Activated T-helper 17 cell treated with anti-CD3 and anti-CD28 coated beads, Interleukin-2, amount 50 U/mL, for 72 hours (primary cell): ENCODE results near the gene SCN9A. TPM values are rescaled to one million over a fixed set of nuclear protein-coding genes. Genes with fewer than 3 reads are reported as not detected.
"Not testable (repeated sequence)": the region's sequence is repeated elsewhere in the genome, so short reads cannot be mapped to it uniquely, and the experiment has no call there.

Source experiments
- ATAC-seq: fragments of 150-1000 bp; cut with Tn5 transposase; replicated peaks from 2 replicates; pipeline ENCODE4 v1.10.0; 2021; ENCODE audit warnings: mild to moderate bottlenecking, moderate library complexity
- H3K27ac Mint-ChIP-seq: one replicate; pipeline ENCODE4 v1.8.0; 2022; ENCODE audit warnings: mixed read lengths
- H3K27me3 Mint-ChIP-seq: one replicate; pipeline ENCODE4 v1.8.0; 2022; ENCODE audit warnings: mixed read lengths
- H3K36me3 Mint-ChIP-seq: one replicate; pipeline ENCODE4 v1.8.0; 2022; ENCODE audit warnings: low read depth, mild to moderate bottlenecking, mixed read lengths
- H3K4me1 Mint-ChIP-seq: one replicate; pipeline ENCODE4 v1.8.0; 2022; ENCODE audit warnings: mixed read lengths
- H3K4me3 Mint-ChIP-seq: one replicate; pipeline ENCODE4 v1.8.0; 2022; ENCODE audit warnings: mild to moderate bottlenecking, mixed read lengths
- H3K9me3 Mint-ChIP-seq: one replicate; pipeline ENCODE4 v1.8.0; 2022; ENCODE audit warnings: mixed read lengths
- total RNA-seq, 2 donors: library from RNA; stranded (reverse); gene quantifications; one replicate each; pipeline ENCODE4 v1.2.3, GENCODE V29; 2022

Gene SCN9A
- total RNA-seq, 2 donors from 2014 or later: not detected

DNA sequence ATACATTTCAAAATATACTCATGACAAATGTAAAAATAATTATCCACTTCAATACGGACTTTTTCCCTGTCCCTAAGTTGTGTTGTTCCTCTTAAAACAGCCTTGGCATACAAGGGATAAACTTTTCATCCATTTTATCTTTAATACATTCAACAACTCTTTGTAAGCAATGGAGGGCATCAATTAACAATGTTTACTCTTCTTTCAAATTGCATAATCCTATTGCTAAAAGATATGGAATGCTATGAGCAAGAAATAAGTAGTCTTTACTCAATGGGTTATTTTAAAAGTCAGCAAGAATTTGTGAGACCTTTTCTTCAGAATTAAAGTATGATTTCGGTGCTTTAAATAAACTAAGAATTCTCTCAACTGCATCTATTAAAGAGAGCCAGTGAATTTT is 41.9 kb downstream of the SCN9A start:
- Mint-ChIP-seq H3K27me3 (no peaks in the 10 kb centered on the region), H3K36me3 (no peaks in the 10 kb centered on the region), H3K27ac (no peak overlapping the region), H3K4me3 (no peak overlapping the region), H3K9me3 (no peaks in the 10 kb centered on the region), H3K4me1 (no peaks in the 10 kb centered on the region)
- no peak for ATAC-seq

DNA sequence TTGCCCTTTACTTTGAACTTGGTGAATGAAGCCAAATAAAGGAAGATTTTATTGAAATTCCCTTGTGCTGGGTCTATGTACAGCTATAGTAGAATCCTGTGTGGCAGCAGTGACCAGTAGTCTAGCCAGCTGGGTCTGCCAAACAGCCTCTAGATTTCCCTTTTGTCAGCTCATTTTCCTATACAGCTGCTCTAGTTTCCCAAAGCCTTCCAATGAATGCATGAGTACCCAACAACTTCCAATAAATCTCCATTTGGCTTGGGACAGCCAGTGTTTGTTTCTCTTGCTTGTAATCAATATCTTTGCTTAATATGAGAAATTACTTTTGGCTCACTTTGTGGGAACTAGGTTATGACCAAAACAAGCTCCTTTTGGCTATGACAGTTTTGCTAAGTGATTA is 43.6 kb downstream of the SCN9A start:
- ATAC-seq: no peak
- Mint-ChIP-seq H3K4me3 (no peak overlapping the region), H3K27ac (no peak overlapping the region), H3K9me3 (no peaks in the 10 kb centered on the region), H3K36me3 (no peaks in the 10 kb centered on the region), H3K4me1 (no peaks in the 10 kb centered on the region), H3K27me3 (no peaks in the 10 kb centered on the region)

DNA sequence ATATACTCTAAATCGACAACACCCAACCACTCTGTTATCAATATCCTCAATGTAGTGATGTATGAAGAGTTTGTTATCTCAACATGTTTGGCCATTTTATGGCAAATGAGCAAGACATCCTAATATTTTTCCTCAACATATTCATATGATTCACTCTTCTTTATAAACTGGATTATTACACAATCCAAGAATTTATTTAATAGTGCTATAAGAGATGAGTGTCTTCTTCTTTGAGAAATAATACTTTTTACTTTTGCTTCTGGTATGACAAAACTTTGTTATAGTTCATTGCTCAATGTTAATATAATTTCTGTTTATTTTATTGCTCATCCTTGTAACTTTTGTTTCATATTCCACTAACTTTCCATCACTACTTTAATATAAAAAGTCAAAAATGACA is 44.3 kb downstream of the SCN9A start:
- Mint-ChIP-seq H3K27ac (no peak overlapping the region), H3K36me3 (no peaks in the 10 kb centered on the region)

DNA sequence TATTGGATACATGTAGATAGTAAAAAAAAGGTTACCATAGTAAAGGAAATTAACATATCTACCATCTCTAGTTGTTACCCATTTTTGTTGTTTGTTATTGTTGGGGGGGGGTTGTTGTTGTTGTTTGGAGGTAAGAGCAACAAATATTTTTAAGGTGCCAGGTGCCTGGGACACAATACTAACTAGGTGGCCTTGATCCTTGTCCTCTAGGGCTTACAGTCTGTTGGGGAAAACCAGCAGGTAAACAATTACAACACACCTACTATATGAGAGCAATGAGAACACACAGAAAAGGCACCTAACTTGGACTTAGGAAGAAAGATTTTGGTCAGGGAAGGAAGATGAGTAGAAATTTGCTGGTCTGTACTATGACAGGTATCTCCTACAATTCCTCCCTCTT is 46.3 kb downstream of the SCN9A start:
- H3K27me3 Mint-ChIP-seq: no peaks in the 10 kb centered on the region

More for the DNA sequence above, 44.3 kb downstream of the SCN9A start:
- no peaks in the 10 kb centered on the region for H3K27me3 Mint-ChIP-seq
- ATAC-seq: no peak
- H3K4me3 Mint-ChIP-seq: no peak overlapping the region
- H3K4me1 Mint-ChIP-seq: no peaks in the 10 kb centered on the region
- no peaks in the 10 kb centered on the region for H3K9me3 Mint-ChIP-seq

DNA sequence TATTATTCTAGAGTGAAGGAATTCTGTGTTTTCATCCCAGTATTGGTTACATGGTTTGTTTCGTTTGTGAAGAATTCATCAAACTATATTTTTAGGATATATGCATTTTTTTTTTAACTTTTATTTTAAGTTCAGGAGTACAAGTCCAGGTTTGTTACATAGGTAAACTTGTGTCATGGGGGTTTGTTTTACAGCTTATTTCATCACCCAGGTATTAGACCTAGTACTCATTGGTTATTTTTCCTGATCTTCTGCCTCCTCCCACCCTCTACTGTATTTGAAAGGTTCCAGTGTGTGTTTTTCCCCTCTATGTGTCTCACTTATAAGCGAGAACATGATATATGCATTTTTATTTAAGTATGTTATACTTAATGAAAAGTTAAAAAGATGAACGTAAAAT is 47.6 kb downstream of the SCN9A start:
- Mint-ChIP-seq H3K4me3 (no peak overlapping the region), H3K36me3 (no peaks in the 10 kb centered on the region), H3K9me3 (no peaks in the 10 kb centered on the region), H3K27ac (no peak overlapping the region), H3K4me1 (no peaks in the 10 kb centered on the region), H3K27me3 (no peaks in the 10 kb centered on the region)
- ATAC-seq: no peak

More for the DNA sequence above, 46.3 kb downstream of the SCN9A start:
- Mint-ChIP-seq H3K9me3 (no peaks in the 10 kb centered on the region), H3K4me3 (no peak overlapping the region), H3K4me1 (no peaks in the 10 kb centered on the region), H3K36me3 (no peaks in the 10 kb centered on the region), H3K27ac (no peak overlapping the region)
- no peak for ATAC-seq

DNA sequence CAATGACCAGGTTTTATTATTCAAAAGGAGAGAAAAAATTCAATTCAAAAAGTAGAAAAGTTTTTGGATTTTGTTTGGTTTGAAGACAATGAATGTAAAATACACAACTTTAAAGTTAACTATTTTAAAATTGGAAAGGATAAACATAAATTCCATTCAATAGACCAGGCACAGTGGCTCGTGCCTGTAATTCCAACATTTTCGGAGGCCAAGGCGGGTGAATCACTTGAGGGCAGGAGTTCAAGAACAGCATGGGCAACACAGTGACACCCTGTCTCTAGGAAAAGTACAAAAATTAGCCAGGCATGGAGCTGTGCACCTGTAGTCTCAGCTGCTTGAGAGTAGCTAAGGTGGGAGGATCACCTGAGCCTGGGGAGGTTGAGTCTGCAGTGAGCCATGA is 54.7 kb downstream of the SCN9A start:
- Mint-ChIP-seq H3K27ac (no peak overlapping the region), H3K4me1 (no peaks in the 10 kb centered on the region), H3K9me3 (no peaks in the 10 kb centered on the region), H3K27me3 (no peaks in the 10 kb centered on the region), H3K4me3 (no peak overlapping the region), H3K36me3 (no peaks in the 10 kb centered on the region)
- ATAC-seq: no peak

DNA sequence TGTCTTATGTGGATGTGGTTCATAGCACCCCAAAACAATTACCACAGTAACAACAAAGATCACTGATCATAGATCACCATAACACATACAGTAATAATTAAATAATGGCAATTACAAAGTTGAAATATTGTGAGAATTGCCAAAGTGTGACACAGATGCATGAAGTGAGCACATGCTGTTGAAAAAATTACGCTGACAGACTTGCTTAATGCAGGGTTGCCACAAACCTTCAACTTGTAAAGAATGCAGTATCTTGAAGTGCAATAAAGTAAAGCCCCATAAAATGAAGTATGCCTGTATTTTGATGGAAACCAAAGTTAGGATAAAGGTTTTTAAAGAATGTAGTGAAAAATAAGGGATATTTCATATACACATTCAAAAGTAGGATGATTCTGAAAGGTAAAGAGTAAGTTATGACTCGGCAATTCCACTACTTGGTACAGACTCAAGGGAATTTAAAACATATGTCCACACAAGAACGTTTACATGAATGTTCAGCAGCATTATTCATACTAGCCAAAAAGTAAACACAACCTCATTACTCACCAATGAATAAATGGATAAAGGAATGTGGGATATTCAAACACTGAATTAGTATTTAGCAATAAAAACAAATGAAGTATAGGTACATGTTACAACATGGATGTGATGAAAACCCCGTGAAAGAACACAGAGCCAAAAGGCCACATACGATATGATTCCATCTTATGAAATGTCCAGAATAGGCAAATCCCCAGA is 61.6 kb downstream of the SCN9A start:
- no peaks in the 10 kb centered on the region for H3K4me1 Mint-ChIP-seq
- no peak overlapping the region for H3K4me3 Mint-ChIP-seq
- no peaks in the 10 kb centered on the region for H3K36me3 Mint-ChIP-seq
- ATAC-seq: no peak
- no peaks in the 10 kb centered on the region for H3K27me3 Mint-ChIP-seq
- no peak overlapping the region for H3K27ac Mint-ChIP-seq
- peaks cover 12% of the 10 kb centered on the region for H3K9me3 Mint-ChIP-seq

DNA sequence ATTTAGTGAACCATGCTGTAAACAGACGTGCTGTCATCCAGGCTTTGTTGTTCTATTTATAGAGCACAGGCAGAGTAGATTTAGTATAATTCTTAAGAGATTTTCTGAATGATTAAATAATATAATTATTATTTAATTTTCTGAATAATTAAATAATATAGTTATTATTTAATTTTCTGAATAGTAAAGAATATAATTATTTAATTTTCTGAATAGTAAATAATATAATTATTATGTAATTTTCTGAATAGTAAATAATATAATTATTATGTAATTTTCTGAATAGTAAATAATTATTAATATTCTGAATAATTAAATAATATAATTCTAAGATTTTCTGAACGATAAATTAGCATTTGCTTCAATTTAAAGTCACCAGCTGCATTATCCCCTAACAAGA is 62.9 kb downstream of the SCN9A start:
- ATAC-seq, H3K27ac Mint-ChIP-seq, H3K4me3 Mint-ChIP-seq, H3K4me1 Mint-ChIP-seq, H3K36me3 Mint-ChIP-seq, H3K27me3 Mint-ChIP-seq: not testable (repeated sequence)
- peaks cover 16% of the 10 kb centered on the region for H3K9me3 Mint-ChIP-seq

DNA sequence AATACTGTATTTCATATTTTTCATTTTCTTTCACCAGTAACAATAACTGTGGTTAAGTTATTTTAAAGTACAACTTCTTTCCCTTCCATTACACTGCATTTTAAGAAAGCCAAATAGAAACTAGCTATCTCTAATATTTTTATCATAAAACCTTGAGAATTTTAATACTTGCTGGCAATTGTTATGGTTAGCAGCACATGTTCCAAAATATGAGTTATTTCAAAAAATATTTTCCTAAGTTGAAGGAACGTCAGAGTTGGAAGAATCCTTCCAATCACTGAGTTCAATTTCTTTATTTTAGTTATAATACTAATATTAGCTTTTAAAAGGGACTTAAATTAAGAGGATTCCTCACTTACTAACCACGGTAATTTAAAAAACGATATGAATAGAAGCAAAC is 68.4 kb downstream of the SCN9A start:
- H3K4me3 Mint-ChIP-seq: no peak overlapping the region
- H3K36me3 Mint-ChIP-seq: no peaks in the 10 kb centered on the region
- ATAC-seq: no peak
- no peaks in the 10 kb centered on the region for H3K4me1 Mint-ChIP-seq
- H3K9me3 Mint-ChIP-seq: peaks cover 7% of the 10 kb centered on the region
- H3K27ac Mint-ChIP-seq: no peak overlapping the region
- no peaks in the 10 kb centered on the region for H3K27me3 Mint-ChIP-seq

DNA sequence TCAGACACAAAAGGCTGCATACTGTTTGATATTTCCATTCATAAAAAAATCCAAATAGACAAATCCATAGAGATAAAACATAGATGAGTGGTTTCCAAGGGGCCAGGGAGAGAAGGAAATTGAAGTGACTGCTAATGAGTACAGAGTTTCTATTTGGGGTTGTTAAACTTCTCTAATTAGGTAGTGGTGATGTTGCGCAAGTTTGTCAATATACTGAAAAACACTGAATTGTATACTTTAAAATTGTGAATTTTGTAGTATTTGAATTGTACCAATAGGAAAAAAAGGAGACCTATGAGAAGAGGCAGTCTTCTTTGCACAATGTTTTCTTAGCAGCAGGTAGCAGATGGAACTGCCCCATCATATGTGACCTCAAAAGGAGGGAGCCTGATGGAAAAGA is 71.1 kb downstream of the SCN9A start:
- Mint-ChIP-seq H3K4me3 (no peak overlapping the region), H3K9me3 (peaks cover 3% of the 10 kb centered on the region), H3K4me1 (no peaks in the 10 kb centered on the region), H3K36me3 (no peaks in the 10 kb centered on the region), H3K27ac (no peak overlapping the region), H3K27me3 (no peaks in the 10 kb centered on the region)
- no peak for ATAC-seq

DNA sequence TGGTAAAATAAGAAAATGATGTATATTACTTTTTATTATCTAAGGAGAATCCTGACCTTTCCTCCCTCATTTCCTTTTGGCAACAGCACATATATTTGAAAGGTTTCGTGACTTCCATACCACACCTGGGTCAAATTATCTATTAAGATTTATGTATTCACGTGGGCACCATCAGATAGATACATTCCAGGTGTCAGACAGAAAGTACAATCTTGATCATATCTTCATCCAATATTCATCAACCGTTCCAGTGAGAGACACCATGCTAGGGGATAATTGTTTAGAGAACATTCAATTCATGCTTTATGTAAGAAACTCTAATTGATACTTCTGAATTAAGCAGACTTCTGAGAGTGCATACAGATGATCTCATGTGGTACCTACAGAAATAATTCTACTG is 73.7 kb downstream of the SCN9A start:
- Mint-ChIP-seq H3K4me3 (no peak overlapping the region), H3K27me3 (no peaks in the 10 kb centered on the region), H3K36me3 (no peaks in the 10 kb centered on the region), H3K27ac (no peak overlapping the region), H3K9me3 (no peaks in the 10 kb centered on the region), H3K4me1 (no peaks in the 10 kb centered on the region)
- no peak for ATAC-seq

DNA sequence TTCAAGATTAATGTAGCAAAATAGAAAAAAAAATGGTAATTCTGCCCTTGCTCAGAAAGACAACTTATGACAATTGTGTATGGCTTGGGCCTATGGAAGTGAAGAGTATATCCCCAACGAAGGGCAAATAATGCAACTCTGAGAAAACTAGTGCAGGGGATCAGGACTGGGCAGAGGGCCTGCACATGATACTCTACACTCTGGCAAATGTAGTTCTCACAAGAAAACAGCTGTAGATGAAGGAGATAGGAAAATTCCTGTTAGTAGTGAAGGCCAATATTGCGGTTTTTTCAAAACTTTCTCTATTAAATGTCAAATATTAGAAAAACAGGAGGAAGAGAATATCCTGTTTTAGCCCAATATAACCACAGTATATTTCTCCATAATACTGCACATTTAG is 77.8 kb downstream of the SCN9A start:
- Mint-ChIP-seq H3K9me3 (no peaks in the 10 kb centered on the region), H3K4me1 (no peaks in the 10 kb centered on the region), H3K27ac (no peak overlapping the region), H3K36me3 (no peaks in the 10 kb centered on the region), H3K4me3 (no peak overlapping the region), H3K27me3 (no peaks in the 10 kb centered on the region)
- no peak for ATAC-seq

DNA sequence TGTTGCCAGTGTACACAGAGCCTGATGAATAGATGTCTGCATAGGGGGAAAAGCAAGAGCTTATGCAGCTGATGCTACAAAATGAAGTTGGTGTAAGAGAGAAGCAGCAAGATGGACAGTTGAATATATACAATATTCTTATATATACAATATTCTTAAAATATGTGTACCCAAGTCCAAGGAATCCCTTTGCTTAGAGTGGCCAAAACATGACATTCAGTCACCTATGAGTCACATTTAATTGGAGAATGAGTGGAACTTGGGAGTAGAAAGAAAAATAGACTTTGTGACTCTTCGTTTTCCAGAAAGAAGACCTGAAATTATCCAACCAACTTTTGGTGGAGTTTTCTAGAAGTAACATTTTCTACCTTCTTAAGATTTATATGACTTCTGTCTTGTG is 81.8 kb downstream of the SCN9A start:
- Mint-ChIP-seq H3K9me3 (no peaks in the 10 kb centered on the region), H3K36me3 (no peaks in the 10 kb centered on the region), H3K4me3 (no peak overlapping the region), H3K4me1 (no peaks in the 10 kb centered on the region), H3K27ac (no peak overlapping the region), H3K27me3 (no peaks in the 10 kb centered on the region)
- no peak for ATAC-seq

DNA sequence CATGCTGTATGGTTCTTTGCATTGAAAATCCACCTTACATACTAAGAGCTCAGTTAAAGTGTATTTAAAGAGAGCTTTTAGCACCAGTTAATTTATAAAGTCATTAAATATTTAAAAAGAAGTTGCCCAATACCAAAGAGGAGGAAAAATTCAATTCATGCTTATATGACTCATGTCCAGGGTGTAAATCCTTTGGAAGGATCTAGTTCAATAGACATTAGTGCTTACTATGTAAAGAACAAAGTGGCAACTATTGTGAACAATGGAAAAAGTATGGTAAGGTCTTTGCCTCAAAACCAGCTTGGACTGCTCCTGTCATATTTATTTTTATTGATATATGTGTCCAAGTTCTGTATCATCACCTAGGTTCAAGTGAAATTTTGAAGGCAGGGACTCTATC is 90.5 kb downstream of the SCN9A start:
- Mint-ChIP-seq H3K4me1 (no peaks in the 10 kb centered on the region), H3K4me3 (no peak overlapping the region), H3K27me3 (no peaks in the 10 kb centered on the region), H3K9me3 (no peaks in the 10 kb centered on the region), H3K27ac (no peak overlapping the region), H3K36me3 (no peaks in the 10 kb centered on the region)
- no peak for ATAC-seq

DNA sequence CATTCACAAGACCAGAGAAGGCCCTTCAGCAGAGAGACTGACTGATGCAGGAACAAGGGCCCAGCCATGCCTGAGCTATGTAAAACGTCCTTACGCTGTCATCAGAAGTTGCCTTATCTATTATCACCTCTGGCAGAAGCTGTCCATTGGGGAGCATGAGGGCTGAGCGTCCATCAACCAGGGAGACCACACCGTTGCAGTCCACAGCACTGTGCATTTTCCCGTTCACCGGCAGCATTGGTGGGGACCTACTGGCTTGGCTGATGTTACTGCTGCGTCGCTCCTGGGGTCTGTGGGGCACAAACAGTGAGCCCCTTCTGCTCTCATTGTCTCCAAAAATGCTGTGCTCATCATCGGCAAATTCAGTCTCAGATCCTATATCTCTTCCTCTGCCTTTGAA is 91.4 kb downstream of the SCN9A start:
- Mint-ChIP-seq H3K4me3 (no peak overlapping the region), H3K9me3 (no peaks in the 10 kb centered on the region), H3K36me3 (no peaks in the 10 kb centered on the region), H3K4me1 (no peaks in the 10 kb centered on the region), H3K27me3 (no peaks in the 10 kb centered on the region), H3K27ac (no peak overlapping the region)
- ATAC-seq: no peak

DNA sequence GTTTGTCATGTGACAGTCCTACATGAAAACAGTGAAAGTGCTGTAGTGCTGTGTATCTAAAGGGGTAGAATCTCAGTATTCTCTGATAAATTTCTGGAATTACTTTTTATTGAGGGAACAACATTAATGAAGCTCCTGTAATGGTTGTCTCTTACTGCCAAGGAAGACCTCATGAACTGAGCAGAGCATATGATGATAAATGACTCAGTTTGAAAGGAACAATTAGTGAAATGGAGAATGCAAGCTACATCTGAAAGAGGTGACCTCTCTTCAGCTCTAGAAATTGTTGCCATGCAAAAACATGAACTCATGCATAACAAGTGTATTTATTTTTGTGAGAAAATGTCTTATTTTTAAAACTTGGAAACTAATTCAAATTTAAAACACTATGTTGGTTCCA is 93.6 kb downstream of the SCN9A start:
- H3K36me3 Mint-ChIP-seq: no peaks in the 10 kb centered on the region
- no peak overlapping the region for H3K4me3 Mint-ChIP-seq
- ATAC-seq: no peak
- no peaks in the 10 kb centered on the region for H3K9me3 Mint-ChIP-seq
- H3K4me1 Mint-ChIP-seq: no peaks in the 10 kb centered on the region
- H3K27me3 Mint-ChIP-seq: no peaks in the 10 kb centered on the region
- H3K27ac Mint-ChIP-seq: no peak overlapping the region
